GM21526 (cell line): ENCODE results near the gene TMEM119.
A peak's percentile ranks its signal among the peaks of the same experiment; 100 is the strongest.
"Not testable (repeated sequence)": the region's sequence is repeated elsewhere in the genome, so short reads cannot be mapped to it uniquely, and the experiment has no call there.

Source experiments
- ATAC-seq: cut with Tn5 transposase; IDR thresholded peaks from one replicate; pipeline ENCODE4 v1.9.1; 2021; ENCODE audit warnings: moderate library complexity; ENCODE audit not compliant: unreplicated experiment, low FRiP score

The TMEM119 gene

DNA sequence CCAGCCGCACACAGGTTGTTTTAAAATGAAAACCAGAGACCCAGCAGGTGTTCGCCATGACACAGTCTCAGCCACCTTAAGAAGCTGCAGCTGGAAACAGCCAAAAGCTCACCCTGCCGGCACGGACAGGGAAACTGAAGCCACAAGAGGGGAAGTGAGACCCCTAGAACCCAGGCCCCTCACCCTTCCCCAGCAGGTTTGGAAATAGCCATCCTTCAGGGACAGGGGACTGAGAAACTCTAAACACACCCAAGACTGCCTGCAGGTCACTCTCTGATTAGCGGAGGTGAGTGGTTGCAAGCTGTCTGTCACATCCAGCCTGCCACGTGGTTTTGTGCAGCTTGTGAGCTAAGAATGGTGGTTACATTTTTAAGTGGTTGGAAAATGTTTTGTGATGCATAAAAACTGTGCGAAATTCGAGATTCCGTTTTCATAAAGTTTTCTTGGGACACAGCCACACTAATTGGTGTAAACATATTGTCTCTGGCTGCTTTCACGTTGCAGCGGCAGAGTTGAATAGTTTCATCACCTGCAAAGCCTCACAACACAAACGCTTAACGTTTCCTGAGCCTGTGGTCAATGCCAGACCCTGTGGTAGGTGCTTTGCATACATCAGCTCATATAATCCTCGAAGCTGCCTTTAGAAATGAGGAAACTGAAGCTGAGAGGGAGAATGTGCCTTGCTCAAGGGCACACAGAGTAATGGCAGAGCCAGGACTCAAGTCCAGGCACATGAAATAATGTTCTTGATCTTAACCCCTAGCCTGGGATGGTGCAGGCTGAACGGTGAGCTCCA is 37.5 kb upstream of the TMEM119 start:
- peak; percentile 55 for ATAC-seq

DNA sequence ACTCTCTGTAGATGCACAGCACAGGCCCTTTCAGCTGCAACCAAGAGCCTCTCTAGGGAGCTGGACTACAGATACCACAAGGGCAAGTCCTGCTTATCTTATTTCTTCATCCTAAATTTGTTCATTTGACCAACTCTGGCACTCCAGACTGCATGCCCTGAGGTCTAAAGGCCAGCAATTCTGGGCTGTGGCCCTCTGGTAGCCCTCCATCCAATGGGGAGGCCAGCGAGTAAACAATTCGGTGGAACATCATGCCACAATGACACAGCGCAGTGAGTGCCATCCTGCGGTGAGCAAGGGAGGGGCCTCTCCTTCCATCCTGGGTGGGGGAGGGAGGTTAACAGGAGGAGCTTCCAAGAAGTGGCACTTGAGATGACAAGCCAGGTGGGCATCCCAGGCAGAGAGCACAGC is 36.5 kb upstream of the TMEM119 start:
- ATAC-seq: no peak

DNA sequence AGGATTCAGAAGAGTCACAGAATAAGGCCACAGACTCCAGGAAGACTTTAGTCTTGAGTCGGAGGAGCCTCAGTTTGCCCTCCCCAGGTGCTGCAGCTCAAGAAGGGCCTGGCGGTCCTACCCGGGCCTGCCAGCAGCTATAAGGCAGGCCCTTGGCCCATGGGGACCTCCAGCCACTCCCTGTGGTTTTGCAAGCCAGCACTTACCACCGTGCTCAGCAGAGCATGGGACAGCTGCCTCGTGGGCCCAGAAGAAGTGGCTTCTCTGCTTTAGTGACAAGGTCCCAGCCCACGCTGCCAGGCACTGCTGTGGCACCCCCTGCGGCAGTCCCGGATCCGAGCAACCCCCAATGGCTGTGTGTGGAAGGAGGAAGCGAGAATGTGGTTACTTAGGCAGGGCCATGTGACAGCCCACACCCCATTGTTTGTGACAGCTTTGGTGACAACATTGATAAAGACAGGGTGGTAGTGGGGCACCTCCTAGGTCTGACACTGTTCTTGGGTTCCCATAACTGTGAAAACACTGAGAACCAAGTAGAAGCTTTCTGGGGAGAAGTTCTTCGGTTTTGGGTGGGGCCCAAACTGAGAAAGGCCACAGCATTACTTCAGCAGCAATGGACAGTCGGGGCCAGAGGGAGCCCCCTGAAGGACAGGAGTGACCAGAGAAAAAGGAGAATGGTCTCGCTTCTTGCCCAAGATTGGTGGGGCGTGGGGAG is 35.8 kb upstream of the TMEM119 start, which contains the start of gene SELPLG:
Gene SELPLG, minus strand, starts transcription at position 361 of the 715 bp plus-strand sequence. CDS start 9,587 bp downstream, outside the sequence.
- ATAC-seq: peak; percentile 49

DNA sequence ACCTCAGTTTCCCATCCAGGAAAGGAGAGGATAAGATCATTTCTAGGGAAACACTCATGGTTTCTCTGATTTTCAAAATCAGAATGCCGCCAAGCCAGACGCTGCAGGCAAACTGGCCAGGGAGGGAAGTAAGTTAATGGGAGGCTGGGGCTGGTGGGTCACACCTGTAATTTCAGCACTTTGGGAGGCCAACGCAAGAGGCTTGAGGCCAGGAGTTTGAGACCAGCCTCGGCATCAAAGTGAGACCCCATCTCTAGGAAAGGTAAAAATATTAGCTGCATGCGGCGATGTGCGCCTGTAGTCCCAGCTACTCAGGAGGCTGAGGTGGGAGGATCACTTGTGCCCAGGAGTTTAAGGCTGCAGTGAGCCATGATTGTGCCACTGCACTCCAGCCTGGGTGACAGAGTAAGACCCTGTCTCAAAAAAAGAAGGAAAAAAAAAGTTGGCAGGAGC is 35.2 kb upstream of the TMEM119 start:
- ATAC-seq: no peak

DNA sequence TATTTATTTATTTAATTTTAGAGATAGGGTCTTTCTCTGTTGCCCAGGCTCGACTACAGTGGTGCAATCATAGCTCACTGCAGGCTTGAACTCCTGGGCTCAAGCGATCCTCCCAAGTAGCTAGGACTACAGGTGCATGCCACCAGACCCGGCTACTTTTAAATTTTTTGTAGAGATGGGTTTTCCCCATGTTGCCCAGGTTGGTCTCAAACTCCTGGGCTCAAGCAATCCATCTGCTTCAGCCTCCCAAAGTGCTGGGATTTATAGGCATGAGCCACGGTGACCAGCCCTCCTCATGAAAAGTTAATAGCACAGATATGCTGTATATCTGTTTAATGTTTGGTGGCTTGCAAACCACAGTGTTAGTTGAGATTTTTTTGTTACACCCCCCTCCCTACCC is 33.4 kb upstream of the TMEM119 start:
- ATAC-seq: not testable (repeated sequence)

DNA sequence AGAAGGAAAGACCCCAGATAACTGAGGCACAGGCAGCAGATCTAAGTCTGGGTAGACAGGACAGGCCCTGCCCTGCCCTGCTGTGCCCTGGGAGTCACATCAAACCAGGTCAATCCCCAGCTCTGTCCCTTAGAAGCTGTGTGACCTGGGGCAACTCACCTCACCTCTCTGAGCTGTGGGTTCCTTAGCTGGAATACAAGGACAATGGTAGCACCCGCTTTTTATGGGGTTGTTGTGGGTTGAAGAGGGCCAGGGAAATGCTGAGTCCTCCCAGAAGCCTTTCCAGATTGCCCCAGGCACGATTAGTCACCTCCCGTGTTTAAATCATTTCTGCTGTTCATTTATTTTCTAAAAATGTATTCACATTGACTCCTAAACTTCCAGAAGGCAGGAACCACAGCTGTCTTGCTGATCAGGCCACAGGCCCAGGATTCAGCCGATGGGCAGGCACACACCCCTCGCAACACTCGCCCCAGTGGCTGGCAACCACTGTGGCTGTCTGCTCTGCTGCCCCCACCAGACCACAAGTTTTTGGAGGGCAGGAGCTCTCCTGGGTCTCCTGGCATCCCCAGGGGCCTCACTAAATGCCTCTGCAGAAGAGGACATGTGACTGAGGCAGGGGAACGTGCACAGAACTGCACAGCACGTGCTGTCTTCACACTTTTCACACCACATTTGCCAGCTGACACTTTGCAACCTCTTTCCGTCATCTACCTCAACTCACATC is 32.8 kb upstream of the TMEM119 start:
- no peak for ATAC-seq

DNA sequence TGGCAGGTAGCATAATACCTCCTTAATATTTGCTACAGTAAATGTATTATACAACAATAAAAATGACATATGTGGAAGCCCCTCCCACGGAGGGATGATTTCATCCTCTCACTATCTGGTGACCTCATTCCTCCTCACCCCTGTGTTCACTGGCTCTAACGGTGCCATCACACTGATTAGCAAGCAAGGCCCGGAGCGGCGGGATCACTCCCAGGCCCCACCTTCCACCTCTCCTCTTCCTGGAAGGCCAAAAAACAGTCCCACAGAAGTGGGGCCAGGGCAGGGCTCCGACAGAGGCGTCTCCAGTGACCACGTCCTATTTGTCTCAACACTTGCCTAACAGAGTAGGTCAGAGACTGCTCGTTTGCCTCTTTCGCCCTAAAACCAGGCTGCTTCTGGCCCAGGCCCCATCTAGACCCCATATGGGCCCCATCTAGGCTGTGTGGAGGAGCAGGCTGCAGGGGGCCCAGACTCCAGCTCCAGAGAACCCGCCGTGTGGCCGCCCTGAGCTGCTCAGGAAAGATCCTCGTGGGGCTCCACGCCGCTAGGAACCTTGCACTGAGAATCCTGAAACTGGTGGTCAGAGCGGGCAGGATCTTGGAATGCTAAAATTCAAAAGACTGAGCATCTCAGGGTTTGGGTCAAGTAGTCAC is 32.1 kb upstream of the TMEM119 start:
- ATAC-seq: no peak

DNA sequence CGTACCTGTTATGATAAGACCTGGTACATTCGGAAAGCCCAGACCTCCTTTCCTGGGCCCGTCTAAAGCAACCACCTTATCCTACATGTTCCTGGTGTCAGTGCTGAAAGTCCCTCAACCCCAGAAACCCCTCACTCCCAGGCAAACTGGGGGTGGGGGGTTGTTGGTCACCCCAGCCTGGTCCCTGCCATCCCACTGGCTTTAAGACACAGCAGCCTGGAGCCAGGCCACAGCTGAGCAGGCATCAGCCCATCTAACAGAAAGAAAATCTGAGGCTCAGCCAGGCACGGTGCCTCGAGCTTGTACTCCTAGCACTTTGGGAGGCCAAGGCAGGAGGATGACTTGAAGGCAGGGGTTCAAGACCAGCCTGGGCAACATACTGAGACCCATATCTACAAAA is 31.3 kb upstream of the TMEM119 start:
- ATAC-seq: no peak

DNA sequence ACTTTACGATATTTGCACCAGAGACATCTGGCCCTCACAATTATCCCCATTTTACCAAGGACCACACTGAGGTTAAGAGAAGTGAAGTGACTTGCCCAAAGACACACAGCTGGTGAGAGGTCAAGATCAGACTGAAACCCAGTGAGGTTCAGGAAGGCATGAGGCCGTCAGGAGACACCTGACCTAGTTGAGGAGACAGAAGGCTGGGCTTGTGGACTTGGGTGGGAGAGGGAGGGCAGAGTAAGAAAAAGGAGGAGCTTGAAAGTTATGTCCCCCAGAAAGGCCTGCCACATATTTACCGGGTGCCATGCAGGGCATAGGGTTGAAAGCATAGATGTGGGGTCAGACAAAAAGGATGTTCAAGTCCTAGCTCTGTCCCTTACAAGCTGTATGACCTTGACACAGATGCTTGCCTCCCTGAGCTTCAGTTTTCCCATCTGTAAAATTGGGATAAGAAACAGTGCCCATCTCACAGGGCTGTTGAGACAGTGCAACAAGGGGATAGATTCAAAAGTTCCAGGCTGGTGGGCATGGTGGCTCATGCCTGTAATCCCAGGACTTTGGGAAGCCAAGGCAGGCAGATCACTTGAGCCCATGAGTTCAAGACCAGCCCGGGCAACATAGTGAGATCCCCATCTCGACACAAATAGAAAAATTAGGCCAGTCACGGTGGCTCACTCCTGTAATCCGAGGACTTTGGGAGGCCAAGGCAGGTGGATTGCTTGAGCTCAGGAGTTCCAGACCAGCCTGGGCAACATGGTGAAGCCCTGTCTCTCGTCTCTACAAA is 29.4 kb upstream of the TMEM119 start:
- ATAC-seq: no peak

DNA sequence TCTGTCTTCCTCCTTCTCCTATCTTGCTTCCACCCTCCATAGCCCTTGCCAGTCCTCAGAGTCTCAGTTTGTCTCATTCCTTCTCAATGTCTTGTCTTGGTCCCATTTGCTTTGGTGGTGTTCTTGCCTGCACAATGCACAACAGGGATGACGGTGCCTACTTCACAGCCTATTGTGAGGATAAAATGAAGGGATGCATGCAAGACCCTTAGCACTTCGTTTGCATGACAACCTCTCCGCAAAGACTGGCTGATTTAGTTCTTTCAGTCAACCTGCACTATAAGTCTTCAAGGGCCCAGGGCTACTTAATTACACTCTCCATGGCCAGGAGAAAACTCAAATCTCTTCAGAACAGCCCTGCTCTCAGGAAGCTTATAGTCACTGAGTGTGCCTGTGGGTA is 27.3 kb upstream of the TMEM119 start:
- ATAC-seq: no peak

DNA sequence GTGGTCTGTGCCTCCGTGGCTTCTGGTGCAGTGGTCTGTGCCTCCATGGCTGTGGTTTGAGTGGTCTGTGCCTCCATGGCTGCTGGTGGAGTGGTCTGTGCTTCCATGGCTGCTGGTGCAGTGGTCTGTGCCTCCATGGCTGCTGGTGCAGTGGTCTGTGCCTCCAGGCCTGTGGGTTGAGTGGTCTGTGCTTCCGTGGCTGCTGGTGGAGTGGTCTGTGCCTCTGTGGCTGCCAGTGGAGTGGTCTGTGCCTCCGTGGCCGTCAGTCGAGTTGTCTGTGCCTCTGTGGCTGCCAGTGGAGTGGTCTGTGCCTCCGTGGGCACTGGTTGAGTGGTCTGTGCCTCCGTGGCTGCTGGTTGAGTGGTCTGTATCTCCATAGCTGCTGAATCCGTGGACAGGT is 25.7 kb upstream of the TMEM119 start:
- ATAC-seq: no peak

DNA sequence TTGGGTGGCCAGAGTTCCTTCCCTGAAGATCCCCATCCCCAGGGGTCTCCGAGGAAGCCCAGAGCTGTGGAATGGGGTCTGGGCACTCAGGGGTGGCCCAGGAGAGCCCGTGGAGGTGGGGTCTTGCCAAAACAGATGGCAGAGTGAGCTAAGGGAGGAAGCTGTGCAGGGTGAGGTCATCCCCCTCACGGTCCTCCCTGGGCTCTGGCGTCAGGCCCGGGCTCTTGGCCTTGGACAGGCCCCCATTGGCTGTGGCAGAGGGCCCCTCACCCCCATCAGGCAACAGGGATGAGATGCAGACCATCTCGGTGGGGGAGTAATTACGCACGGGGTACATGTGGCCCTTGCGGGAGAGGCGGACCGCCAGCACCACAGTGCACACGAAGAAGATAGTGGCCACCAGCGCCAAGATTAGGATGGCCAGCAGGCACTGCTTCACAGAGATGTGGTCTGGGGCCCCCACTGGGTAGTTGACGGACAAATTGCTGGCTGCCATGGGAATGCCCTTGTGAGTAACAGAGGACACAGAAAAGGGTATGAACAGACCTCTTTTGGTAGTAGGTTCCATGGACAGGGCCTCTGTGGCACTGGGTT is 25.1 kb upstream of the TMEM119 start:
- ATAC-seq: no peak

DNA sequence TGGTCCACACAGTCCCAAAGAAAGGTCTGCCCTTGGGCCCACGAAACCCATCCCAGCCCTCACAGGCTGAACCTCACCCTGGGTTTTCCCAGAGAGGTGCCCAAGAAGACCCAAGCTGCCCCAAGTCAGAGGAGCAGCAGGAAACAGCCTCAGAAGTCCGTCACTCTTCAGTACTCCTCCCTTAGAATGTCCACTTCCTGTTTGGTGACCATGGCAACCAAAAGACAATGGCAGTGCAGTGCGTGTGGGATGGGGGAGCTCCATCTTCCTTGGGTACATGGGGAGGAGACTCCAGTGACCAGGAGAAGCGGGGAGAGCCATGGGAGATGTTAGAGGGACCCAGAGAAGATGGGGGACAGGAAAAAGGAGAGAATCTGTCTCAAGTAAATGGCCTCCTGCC is 24.5 kb upstream of the TMEM119 start:
- no peak for ATAC-seq

DNA sequence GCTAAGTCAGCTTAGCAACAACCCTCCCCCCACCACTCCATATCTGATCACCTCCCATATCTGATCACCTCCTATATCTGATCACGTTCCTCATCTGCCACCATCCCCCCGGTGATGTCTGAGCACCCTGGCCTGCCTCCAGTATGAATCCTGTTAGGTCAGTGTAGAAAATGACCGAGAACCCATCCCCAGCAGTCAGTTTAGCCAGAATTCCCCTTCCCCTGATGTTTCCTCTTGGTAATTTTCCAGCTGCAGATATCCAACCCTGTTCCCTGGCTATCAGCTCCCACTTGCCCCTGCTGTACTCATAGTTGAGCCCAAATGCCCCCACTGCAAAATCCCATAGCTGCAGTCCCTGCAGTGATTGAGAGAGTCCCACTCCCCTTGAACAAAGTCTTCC is 23.3 kb upstream of the TMEM119 start:
- ATAC-seq: no peak

DNA sequence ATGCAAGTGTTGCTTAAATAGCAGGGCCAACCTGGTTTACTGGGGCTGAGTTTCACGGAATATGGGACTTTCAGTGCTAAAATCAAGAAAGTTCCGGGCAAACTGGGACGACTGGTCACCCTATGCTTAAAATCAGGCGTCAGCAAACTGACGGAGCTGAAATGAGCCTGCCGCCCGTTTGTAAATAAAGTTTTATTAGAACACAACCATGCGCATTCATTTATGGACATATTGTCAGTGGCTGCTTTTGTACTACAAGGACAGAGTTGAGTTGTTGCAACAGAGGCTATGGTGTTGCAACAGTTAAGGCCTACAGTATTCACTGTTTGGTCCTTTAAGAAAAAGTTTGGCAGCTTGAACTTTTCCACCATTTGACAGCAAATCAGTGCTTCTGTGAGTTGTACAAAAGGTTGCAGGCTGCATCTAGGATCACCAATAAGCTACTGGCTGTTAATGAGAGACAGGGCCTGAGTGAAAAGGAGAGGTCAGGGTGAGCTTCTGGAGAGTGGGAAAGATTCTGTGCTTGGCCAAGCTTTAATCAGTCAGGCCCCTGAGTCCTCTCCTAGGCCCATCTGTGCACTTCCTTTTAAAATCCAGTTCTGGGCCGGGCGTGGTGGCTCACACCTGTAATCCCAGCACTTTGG is 22.5 kb upstream of the TMEM119 start:
- no peak for ATAC-seq

DNA sequence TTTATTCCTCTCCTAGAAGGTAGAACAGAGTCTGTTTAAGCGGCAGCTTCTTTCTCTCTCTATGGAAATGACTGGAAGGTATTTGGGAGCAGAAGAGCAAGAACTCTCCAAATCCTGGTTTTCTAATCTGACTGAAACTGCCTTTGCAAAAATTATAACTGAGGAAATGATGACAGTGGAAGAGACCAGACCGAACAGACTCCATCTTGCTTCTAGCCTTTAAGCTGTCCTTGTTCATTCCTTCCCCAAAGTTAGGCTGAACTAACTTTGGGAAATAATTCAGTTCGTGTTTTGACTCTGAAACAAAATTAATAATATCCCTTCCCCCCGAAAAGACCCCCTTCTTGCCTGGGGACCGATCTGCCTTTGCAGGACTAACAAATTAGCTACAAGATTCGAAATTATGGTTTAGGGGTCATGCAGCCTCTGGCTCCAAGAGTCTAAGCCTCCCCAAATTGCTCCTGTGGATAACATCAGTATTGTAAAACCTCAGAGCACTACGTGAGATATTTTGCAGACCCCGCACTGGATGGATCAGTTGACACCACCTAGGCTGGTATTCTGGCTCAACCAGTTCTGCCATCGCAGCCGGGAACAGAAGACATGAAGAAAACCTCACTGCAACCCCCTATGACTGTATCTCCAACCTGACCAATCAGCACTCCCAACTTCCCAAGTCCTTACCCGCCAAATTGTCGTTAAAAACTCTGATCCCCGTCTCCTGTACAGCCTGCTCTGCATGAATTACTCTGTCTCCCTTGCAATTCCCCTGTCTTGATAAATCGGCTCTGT is 21.7 kb upstream of the TMEM119 start:
- no peak for ATAC-seq

DNA sequence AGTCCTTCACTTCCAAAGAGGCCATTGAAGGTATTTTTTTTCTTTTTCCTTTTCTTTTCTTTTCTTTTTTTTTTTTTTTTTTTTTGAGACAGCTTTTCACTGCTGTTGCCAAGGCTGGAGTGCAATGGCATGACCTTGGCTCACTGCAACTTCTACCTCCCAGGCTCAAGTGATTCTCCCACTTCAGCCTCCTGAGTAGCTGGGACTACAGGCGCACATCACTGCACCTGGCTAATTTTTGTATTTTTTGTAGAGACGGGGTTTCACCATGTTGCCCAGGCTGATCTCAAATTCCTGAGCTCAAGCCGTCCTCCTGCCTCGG is 21.0 kb upstream of the TMEM119 start:
- ATAC-seq: not testable (repeated sequence)
